ENCODE data around the gene GORASP2.

GORASP2 gene

GRCh38 chr2:170940066-170940465 is 11.0 kb downstream of the GORASP2 start:
- no peak overlapping the region for H3K27ac ChIP-seq
- TF ChIP-seq, protein P1, sequence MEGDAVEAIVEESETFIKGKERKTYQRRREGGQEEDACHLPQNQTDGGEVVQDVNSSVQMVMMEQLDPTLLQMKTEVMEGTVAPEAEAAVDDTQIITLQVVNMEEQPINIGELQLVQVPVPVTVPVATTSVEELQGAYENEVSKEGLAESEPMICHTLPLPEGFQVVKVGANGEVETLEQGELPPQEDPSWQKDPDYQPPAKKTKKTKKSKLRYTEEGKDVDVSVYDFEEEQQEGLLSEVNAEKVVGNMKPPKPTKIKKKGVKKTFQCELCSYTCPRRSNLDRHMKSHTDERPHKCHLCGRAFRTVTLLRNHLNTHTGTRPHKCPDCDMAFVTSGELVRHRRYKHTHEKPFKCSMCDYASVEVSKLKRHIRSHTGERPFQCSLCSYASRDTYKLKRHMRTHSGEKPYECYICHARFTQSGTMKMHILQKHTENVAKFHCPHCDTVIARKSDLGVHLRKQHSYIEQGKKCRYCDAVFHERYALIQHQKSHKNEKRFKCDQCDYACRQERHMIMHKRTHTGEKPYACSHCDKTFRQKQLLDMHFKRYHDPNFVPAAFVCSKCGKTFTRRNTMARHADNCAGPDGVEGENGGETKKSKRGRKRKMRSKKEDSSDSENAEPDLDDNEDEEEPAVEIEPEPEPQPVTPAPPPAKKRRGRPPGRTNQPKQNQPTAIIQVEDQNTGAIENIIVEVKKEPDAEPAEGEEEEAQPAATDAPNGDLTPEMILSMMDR (conservative IDR thresholded peaks at IDR 0.05; ENCODE audit: low read depth) = no peak
- POLR2A ChIA-PET (ENCODE audit: low non-redundant PET) = no interaction called here
- CTCF ChIA-PET = interaction anchor here (0.5 kb wide), 1 partner anchor 1250 kb away, joined by 4 read pairs; no protein-coding TSS in a partner anchor
- DNase-seq (ENCODE audit: low spot score) = no peak

DNA sequence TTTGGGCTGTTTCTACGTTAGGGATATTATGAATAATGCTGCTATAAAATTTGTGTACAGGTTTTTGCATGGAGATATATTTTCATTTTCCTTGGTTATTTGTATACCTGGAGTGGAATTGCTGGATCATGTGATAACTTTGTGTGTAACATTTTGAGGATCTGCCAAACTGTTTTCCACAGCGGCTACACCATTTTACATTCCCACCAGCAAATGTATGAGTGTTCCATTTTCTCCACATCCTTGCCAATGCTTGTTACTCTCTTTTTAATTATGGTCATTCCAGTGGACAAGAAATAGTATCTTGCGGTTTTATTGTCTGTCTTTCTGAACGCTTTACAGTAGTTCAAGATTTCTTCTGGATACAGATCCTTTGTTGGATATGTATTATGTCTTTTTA is 13.6 kb downstream of the GORASP2 start:
- CTCF ChIA-PET = no interaction called here
- DNase-seq (ENCODE audit: low spot score) = no peak
- POLR2A ChIA-PET (ENCODE audit: low non-redundant PET) = no interaction called here
- TF ChIP-seq, protein P1 (conservative IDR thresholded peaks at IDR 0.05; ENCODE audit: low read depth) = no peak
- H3K27ac ChIP-seq = no peak overlapping the region

DNA sequence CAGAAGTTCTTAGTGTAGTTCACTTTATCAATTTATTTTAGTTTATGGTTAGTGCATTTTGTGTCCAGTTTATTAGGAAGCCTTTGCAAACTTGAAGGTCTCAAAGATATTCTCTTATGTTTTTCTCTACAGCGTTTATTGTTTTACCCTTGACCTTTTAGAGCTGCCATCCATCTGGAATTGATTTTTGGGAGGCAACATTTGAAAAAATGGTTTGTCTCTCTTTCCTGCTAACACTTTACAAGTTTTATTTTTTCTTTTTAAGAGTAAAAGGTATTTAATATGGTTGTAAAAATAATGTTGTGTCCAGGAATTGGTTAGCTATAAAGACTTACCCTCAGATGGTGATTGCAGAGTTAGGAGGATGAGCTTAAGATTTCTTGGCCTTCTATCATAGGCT is 14.0 kb downstream of the GORASP2 start:
- TF ChIP-seq, protein P1 (conservative IDR thresholded peaks at IDR 0.05; ENCODE audit: low read depth) = no peak
- ChIA-PET CTCF (no interaction called here), POLR2A (ENCODE audit: low non-redundant PET) (no interaction called here)

DNA sequence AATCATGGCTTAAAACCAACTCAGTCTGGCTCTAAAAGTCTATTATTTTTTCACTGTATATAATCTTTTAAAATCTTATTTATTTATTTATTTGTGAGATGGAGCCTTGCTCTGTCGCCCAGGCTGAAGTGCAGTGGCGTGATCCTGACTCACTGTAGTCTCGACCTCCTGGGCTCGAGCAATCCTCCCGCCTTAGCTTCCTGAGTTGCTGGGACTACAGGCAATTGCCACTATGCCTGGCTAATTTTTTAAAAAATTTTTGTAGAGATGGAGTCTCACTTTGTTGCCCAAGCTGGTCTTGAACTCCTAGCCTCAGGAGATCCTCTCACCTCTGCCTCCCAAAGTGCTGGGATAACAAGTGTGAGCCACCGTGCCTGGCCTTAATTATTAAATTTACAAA is 14.5 kb downstream of the GORASP2 start:
- TF ChIP-seq, protein P1 (conservative IDR thresholded peaks at IDR 0.05; ENCODE audit: low read depth) = no peak
- no peak for DNase-seq (ENCODE audit: low spot score)
- no peak overlapping the region for H3K27ac ChIP-seq
- ChIA-PET POLR2A (ENCODE audit: low non-redundant PET) (no interaction called here), CTCF (no interaction called here)

More for the DNA sequence above, 14.0 kb downstream of the GORASP2 start:
- H3K27ac ChIP-seq = no peak overlapping the region
- DNase-seq (ENCODE audit: low spot score) = no peak

- POLR2A ChIA-PET (ENCODE audit: low non-redundant PET) = no interaction called here
- no peak for DNase-seq (ENCODE audit: low spot score)
- no peak overlapping the region for H3K27ac ChIP-seq
- CTCF ChIA-PET = interaction anchor here (1.3 kb wide), 1 partner anchor 16 kb away, joined by 4 read pairs; no protein-coding TSS in a partner anchor
- TF ChIP-seq, protein P1 (conservative IDR thresholded peaks at IDR 0.05; ENCODE audit: low read depth) = no peak
Measured at GRCh38 chr2:170944545-170944944, 15.5 kb downstream of the GORASP2 start.

DNA sequence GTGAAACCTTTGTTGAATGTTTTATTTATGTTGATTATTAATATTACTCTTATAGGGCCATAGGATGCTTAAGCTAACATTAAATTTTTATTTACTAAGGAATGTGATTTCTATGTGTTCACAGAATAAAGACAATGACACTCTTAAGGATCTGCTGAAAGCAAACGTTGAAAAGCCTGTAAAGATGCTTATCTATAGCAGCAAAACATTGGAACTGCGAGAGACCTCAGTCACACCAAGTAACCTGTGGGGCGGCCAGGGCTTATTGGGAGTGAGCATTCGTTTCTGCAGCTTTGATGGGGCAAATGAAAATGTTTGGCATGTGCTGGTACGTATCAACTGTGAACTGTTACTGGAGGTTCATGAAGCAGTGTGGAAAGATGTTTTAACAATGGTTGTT is 20.4 kb downstream of the GORASP2 start:
- POLR2A ChIA-PET (ENCODE audit: low non-redundant PET) = no interaction called here
- TF ChIP-seq, protein P1 (conservative IDR thresholded peaks at IDR 0.05; ENCODE audit: low read depth) = no peak
- CTCF ChIA-PET = interaction anchor here (0.6 kb wide), 2 partner anchors 430 to 1164 kb away, joined by 3 read pairs; no protein-coding TSS in a partner anchor
- no peak overlapping the region for H3K27ac ChIP-seq
- DNase-seq (ENCODE audit: low spot score) = no peak
